Esophagus squamous epithelium (tissue), 5 donors: ENCODE measurements around the gene ASTN2. TPM values are rescaled to one million over a fixed set of nuclear protein-coding genes. Genes with fewer than 3 reads are reported as not detected.

ENCODE experiments used
- DNase-seq: peaks from one replicate; lab custom pipeline; 2025; lab: John Stamatoyannopoulos, UW
- H3K27ac ChIP-seq, 4 donors: fragments of 200-600 bp; sonication (generic); one replicate each; pipeline ENCODE4 v1.5.1; 2016 to 2019; ENCODE audit warnings: mild to moderate bottlenecking in 1 of 4
- H3K27me3 ChIP-seq, 4 donors: fragments of 200-600 bp; sonication (generic); 1 replicate in 3 of 4; 2 replicates in 1 of 4; pipeline versions ENCODE4 v1.5.1 to v1.6.0; 2017 to 2021; ENCODE audit warnings: antibody characterized with exemption in 1 of 4
- H3K36me3 ChIP-seq, 3 donors: fragments of 200-600 bp; sonication (generic); one replicate each; pipeline ENCODE4 v1.5.1; 2016 to 2019
- H3K4me1 ChIP-seq, 3 donors: fragments of 200-600 bp; sonication (generic); one replicate each; pipeline ENCODE4 v1.5.1; 2017 to 2019
- H3K4me3 ChIP-seq, 4 donors: fragments of 200-600 bp; sonication (generic); 1 replicate in 3 of 4; 2 replicates in 1 of 4; pipeline ENCODE4 v1.5.1; 2016 to 2019; ENCODE audit warnings: mild to moderate bottlenecking in 2 of 4, moderate library complexity in 1 of 4
- H3K9me3 ChIP-seq, 3 donors: fragments of 200-600 bp; sonication (generic); one replicate each; pipeline ENCODE4 v1.5.1; 2016 to 2019
- CTCF ChIP-seq, 6 experiments: fragments of 450-650 bp in 4 of 6; fragments of 200-600 bp in 2 of 6; sonication (generic) in 2 of 6; IDR thresholded peaks; one replicate each; pipeline ENCODE4 v1.5.1; 2016 to 2019; ENCODE audit warnings: antibody characterized with exemption in 6 of 6, mild to moderate bottlenecking in 4 of 6, moderate library complexity in 4 of 6
- POLR2A ChIP-seq, 4 donors: fragments of 450-650 bp; IDR thresholded peaks; one replicate each; pipeline ENCODE4 v1.6.1; 2017; ENCODE audit warnings: antibody characterized with exemption in 4 of 4, mild to moderate bottlenecking in 4 of 4, moderate library complexity in 3 of 4
- WGBS, 2 donors: methylation state at CpG; one replicate each; pipeline ENCODE4 v1.1.5; 2018; 5-methylcytosine and 5-hydroxymethylcytosine counted together
- intact Hi-C: fragments of 100-400 bp; cut with DNase I; formaldehyde crosslinking; loops from one replicate; pipeline ENCODE4 v1.15.0; 2022
- total RNA-seq, 4 donors: library from RNA; depleted of rRNA; stranded (reverse); fragments of >200 nt; gene quantifications; one replicate each; pipeline ENCODE4 v1.1.0, GENCODE V29; 2016
- donor health status: DM: yes; HTN: yes; CAD: no.

Gene ASTN2
- total RNA-seq, 4 donors from 2014 or later: 0.13 to 1.9 (median 0.27) TPM; not detected in 1

DNA sequence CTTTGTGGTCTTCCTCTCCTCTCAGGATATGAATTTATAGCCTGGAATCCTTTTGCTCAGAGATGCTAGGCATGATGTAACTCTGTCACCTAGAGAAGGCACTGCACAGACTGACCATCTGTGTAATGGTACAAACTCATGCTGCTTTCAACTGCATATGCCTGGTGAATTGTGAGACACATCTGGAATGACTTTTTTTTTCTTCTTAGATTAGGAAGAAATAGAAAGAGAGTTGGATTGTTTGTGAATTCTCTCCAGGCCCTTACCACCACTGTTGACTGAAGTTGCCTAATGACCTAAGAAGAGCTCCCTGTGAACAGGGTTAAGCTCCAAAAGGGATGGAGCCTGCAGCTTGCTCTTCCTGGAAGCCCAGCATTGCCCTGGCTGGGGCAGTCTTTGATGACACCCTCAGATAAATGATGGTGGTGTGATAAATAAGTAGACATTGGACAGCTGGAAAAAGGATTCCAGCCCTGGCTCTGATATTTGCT lies 775.6 kb downstream of the ASTN2 start:
- Histone ChIP-seq H3K36me3 (no peaks in the 10 kb centered on the region), H3K27me3 (no peaks in the 10 kb centered on the region), H3K4me3 (no peak overlapping the region), H3K9me3 (no peaks in the 10 kb centered on the region), H3K27ac (peak overlapping the region in 1 of 4 donors; percentile 34), H3K4me1 (peaks cover 0 to 52% (median 11%) of the 10 kb centered on the region in 3 donors)
- intact Hi-C loops: no loop called here
- no peak for DNase-seq
- no peak for TF ChIP-seq POLR2A (IDR thresholded peaks at IDR 0.05)
- TF ChIP-seq CTCF (IDR thresholded peaks at IDR 0.05): no peak

GRCh38 chr9:116635908-116636307 lies 778.9 kb downstream of the ASTN2 start:
- H3K4me3 ChIP-seq: no peak overlapping the region
- DNase-seq: no peak
- intact Hi-C loops: no loop called here

DNA sequence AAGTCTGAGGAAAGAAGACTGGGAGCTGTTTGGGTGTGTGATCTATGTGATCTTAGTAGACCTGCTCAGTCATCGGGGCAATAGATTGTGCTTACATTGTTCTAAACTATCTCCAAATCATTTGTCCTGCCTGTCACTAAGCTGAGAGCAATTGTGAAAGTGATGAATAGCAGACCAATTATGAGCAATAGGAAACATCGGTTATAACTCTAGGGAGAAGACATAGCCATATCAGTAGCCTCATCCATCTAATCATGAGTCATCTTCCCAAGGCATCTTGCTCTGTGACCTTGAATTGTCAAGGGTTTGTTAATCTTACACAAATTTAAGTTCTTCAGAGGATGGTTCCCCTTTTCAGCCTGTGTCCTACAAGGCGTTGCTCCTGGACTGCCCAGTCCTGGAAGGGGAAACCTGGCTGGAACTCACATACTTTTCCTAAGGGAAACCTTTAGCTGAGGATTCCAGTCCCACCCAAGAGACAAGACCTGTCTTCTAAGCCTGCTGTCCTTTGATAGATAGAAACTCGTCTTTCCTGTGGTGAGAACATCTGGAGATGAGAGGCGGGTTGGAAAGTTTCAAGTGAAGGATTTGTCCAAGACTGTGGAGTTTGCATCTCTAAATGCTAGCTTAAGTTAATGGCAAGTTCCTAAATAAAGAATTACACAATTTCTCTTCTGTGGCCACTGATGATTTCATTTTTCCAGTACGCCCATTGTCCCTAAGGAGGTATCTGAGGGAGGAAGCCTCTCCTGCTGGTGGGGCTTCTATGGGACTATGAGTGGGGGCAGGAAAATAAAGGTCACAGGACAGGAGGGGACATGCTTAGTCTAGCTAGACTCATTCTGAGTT lies 781.6 kb downstream of the ASTN2 start:
- no peak for DNase-seq
- WGBS, 2 donors: 73 to 74% methylated on average over 5 of the region's 6 CpGs
- H3K4me1 ChIP-seq: no peaks in the 10 kb centered on the region
- H3K9me3 ChIP-seq: no peaks in the 10 kb centered on the region
- H3K4me3 ChIP-seq: no peak overlapping the region
- no peaks in the 10 kb centered on the region for H3K36me3 ChIP-seq
- intact Hi-C loops: no loop called here
- H3K27ac ChIP-seq: peak overlapping the region in 2 of 4 donors; percentile 18 to 61
- H3K27me3 ChIP-seq: no peaks in the 10 kb centered on the region
- TF ChIP-seq POLR2A (IDR thresholded peaks at IDR 0.05): no peak
- no peak for TF ChIP-seq CTCF (IDR thresholded peaks at IDR 0.05)

More at GRCh38 chr9:116635908-116636307, 778.9 kb downstream of the ASTN2 start:
- Histone ChIP-seq H3K36me3 (no peaks in the 10 kb centered on the region), H3K4me1 (peaks cover 0 to 18% (median 7%) of the 10 kb centered on the region in 3 donors), H3K27me3 (no peaks in the 10 kb centered on the region), H3K9me3 (no peaks in the 10 kb centered on the region), H3K27ac (no peak overlapping the region)
- WGBS, 2 donors: 75 to 90% methylated on average over 2 of the region's 2 CpGs
- TF ChIP-seq CTCF (IDR thresholded peaks at IDR 0.05): no peak
- no peak for TF ChIP-seq POLR2A (IDR thresholded peaks at IDR 0.05)

- no peaks in the 10 kb centered on the region for H3K36me3 ChIP-seq
- no peaks in the 10 kb centered on the region for H3K9me3 ChIP-seq
- TF ChIP-seq POLR2A (IDR thresholded peaks at IDR 0.05) (no peak), CTCF (IDR thresholded peaks at IDR 0.05) (no peak)
- H3K27me3 ChIP-seq: no peaks in the 10 kb centered on the region
- H3K27ac ChIP-seq: no peak overlapping the region
- DNase-seq: no peak
- intact Hi-C loops: no loop called here
- WGBS, 2 donors: 64 to 70% methylated on average over 3 of the region's 3 CpGs
- no peaks in the 10 kb centered on the region for H3K4me1 ChIP-seq
- H3K4me3 ChIP-seq: no peak overlapping the region
Observed at GRCh38 chr9:116629634-116630033, 785.2 kb downstream of the ASTN2 start.

DNA sequence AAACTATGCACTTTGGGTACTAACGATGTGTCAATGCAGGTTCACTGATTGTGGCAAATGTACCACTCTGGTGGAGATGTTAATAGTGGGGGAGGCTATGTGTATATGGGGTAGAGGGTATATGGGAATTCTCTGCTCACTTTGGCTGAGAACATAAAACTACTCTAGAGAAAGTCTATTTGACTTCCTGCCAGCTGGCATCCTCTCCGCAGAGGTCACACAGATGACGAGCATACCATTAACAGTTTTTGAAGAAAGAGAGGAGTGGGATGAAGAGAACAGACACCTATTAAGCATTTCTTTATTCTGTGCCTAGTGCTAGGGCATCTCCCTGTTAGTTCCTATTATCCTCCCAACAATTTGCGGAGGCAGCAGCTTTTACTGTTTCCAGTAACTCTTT lies 786.1 kb downstream of the ASTN2 start:
- intact Hi-C loops: no loop called here
- DNase-seq: no peak
- WGBS, 2 donors: 77 to 79% methylated on average over 4 of the region's 4 CpGs
- Histone ChIP-seq H3K27me3 (no peaks in the 10 kb centered on the region), H3K27ac (no peak overlapping the region), H3K4me3 (no peak overlapping the region), H3K9me3 (no peaks in the 10 kb centered on the region), H3K4me1 (no peaks in the 10 kb centered on the region), H3K36me3 (no peaks in the 10 kb centered on the region)
- TF ChIP-seq POLR2A (IDR thresholded peaks at IDR 0.05): no peak
- no peak for TF ChIP-seq CTCF (IDR thresholded peaks at IDR 0.05)
